B cell (primary cell): Measurements from ENCODE around the gene SLC12A7. TPM values are rescaled to one million over a fixed set of nuclear protein-coding genes. Genes with fewer than 3 reads are reported as not detected.

Source experiments
- ATAC-seq: fragments of 200-7000 bp; cut with Tn5 transposase; one replicate; pipeline ENCODE4 v1.10.0; 2021; ENCODE audit warnings: low read depth, mild to moderate bottlenecking, moderate number of reproducible peaks, moderate library complexity
- CTCF ChIA-PET: fragments of 350-600 bp; sonication (Branson Sonifier 250); formaldehyde crosslinking; loops from one replicate; lab custom pipeline; 2021; ENCODE audit warnings: antibody characterized with exemption, inconsistent platforms; lab: Charles Lee
- POLR2A ChIA-PET: fragments of 350-600 bp; sonication (Branson Sonifier 250); formaldehyde crosslinking; loops from one replicate; lab custom pipeline; 2021; ENCODE audit warnings: antibody characterized with exemption; lab: Charles Lee
- DNase-seq: peaks from one replicate; pipeline ENCODE4 v3.0.0; 2013
- H2AFZ ChIP-seq: 2 replicates; pipeline ENCODE4 v1.6.1; 2012; ENCODE audit warnings: mild to moderate bottlenecking, low read depth, low read length; ENCODE audit not compliant: insufficient read depth, poor library complexity, severe bottlenecking
- H3K27ac ChIP-seq, 2 donors: 1 replicate in 1 of 2; 2 replicates in 1 of 2; pipeline ENCODE4 v1.5.1; 2012 to 2013; ENCODE audit warnings: low read length in 2 of 2, mild to moderate bottlenecking in 2 of 2, moderate library complexity in 1 of 2
- H3K27me3 ChIP-seq, 4 experiments: fragments of 200-600 bp in 1 of 4; sonication (generic) in 1 of 4; replicated peaks in 1 of 4; 1 replicate in 2 of 4; 2 replicates in 2 of 4; pipeline versions ENCODE4 v1.6.1 to v1.7.0; 2013 to 2016; ENCODE audit warnings: low read length in 3 of 4, mild to moderate bottlenecking in 2 of 4, mixed read lengths in 1 of 4, moderate library complexity in 1 of 4; ENCODE audit not compliant: insufficient read depth in 4 of 4, control insufficient read depth in 3 of 4; ENCODE audit errors: control extremely low read depth in 1 of 4
- H3K36me3 ChIP-seq, 2 experiments: replicated peaks in 1 of 2; 1 replicate in 1 of 2; 2 replicates in 1 of 2; pipeline versions ENCODE4 v1.6.1 to v1.7.1; 2013; ENCODE audit warnings: low read length in 1 of 2; ENCODE audit not compliant: insufficient read depth in 2 of 2, control insufficient read depth in 1 of 2; ENCODE audit errors: control extremely low read depth in 1 of 2, extremely low read depth in 1 of 2
- H3K4me1 ChIP-seq, 2 donors: fragments of 200-600 bp in 1 of 2; sonication (generic) in 1 of 2; 1 replicate in 1 of 2; 2 replicates in 1 of 2; pipeline versions ENCODE4 v1.5.1 to v1.6.1; 2013 to 2017; ENCODE audit warnings: low read length in 2 of 2; ENCODE audit not compliant: control insufficient read depth in 2 of 2, insufficient read depth in 2 of 2
- H3K4me2 ChIP-seq: replicated peaks from 2 replicates; pipeline ENCODE3; 2012; ENCODE audit warnings: mild to moderate bottlenecking, low read depth, low read length; ENCODE audit not compliant: poor library complexity, severe bottlenecking
- H3K4me3 ChIP-seq, 5 experiments: fragments of 200-600 bp in 1 of 5; sonication (generic) in 1 of 5; 1 replicate in 3 of 5; 2 replicates in 2 of 5; pipeline versions ENCODE4 v1.5.1 to v1.7.0; 2011 to 2016; ENCODE audit warnings: low read length in 4 of 5, mild to moderate bottlenecking in 4 of 5, low read depth in 2 of 5, control low read depth in 1 of 5, moderate library complexity in 1 of 5; ENCODE audit not compliant: insufficient read depth in 1 of 5; ENCODE audit errors: control extremely low read depth in 1 of 5, extremely low read depth in 1 of 5
- H3K79me2 ChIP-seq: fragments of 200-600 bp; sonication (generic); one replicate; pipeline ENCODE4 v1.6.0; 2016; ENCODE audit warnings: low read length; ENCODE audit not compliant: control insufficient read depth, insufficient read depth
- H3K9ac ChIP-seq: fragments of 200-600 bp; sonication (generic); 2 replicates; pipeline ENCODE4 v1.6.1; 2017; ENCODE audit warnings: mild to moderate bottlenecking, low read length, moderate library complexity
- H3K9me3 ChIP-seq, 3 donors: one replicate each; pipeline versions ENCODE4 v1.6.1 to v1.7.1; 2013; ENCODE audit warnings: low read length in 2 of 3; ENCODE audit not compliant: control insufficient read depth in 2 of 3, insufficient read depth in 1 of 3; ENCODE audit errors: control extremely low read depth in 1 of 3
- H4K20me1 ChIP-seq: 2 replicates; pipeline ENCODE4 v1.6.0; 2012; ENCODE audit warnings: mild to moderate bottlenecking, low read length; ENCODE audit not compliant: insufficient read depth, control insufficient read depth, poor library complexity, severe bottlenecking
- H3K27ac Mint-ChIP-seq: one replicate; pipeline ENCODE4 v1.8.0; 2021; ENCODE audit warnings: mixed read lengths
- H3K27me3 Mint-ChIP-seq: one replicate; pipeline ENCODE4 v1.8.0; 2021; ENCODE audit warnings: mixed read lengths
- H3K4me1 Mint-ChIP-seq: one replicate; pipeline ENCODE4 v1.8.0; 2021; ENCODE audit warnings: mixed read lengths
- H3K4me3 Mint-ChIP-seq: one replicate; pipeline ENCODE4 v1.8.0; 2021; ENCODE audit warnings: mixed read lengths
- H3K9me3 Mint-ChIP-seq: one replicate; pipeline ENCODE4 v1.8.0; 2022; ENCODE audit warnings: mixed read lengths; ENCODE audit not compliant: insufficient read depth
- EZH2 ChIP-seq: IDR thresholded peaks from 2 replicates; pipeline ENCODE4 v1.6.1; 2012; ENCODE audit warnings: borderline replicate concordance, low read depth, mild to moderate bottlenecking, moderate library complexity, low read length; ENCODE audit not compliant: insufficient read depth, poor library complexity, severe bottlenecking
- WGBS: methylation state at CpG from one replicate; pipeline ENCODE4 v1.1.5; 2013; ENCODE audit warnings: missing lambda C conversion rate; ENCODE audit not compliant: insufficient coverage; 5-methylcytosine and 5-hydroxymethylcytosine counted together
- intact Hi-C: fragments of 100-400 bp; cut with micrococcal nuclease; formaldehyde crosslinking; loops from one replicate; pipeline ENCODE4 v1.10.0; 2022
- polyA plus RNA-seq: library from polyadenylated mRNA; depleted of rRNA; stranded (reverse); fragments of >200 nt; gene quantifications from 2 replicates; pipeline ENCODE4 v1.2.3, GENCODE V29; 2012
- total RNA-seq, 2 donors: library from RNA; stranded (reverse); fragments of 120-200 nt in 1 of 2; gene quantifications; 1 replicate in 1 of 2; 2 replicates in 1 of 2; pipeline versions ENCODE4 v1.2.3 to v1.2.4, GENCODE V29; 2013 to 2022
- TF ChIP-seq, protein P1 (sequence below): fragments of 200-600 bp; IDR thresholded peaks from one replicate; pipeline ENCODE4 v1.8.0; 2022; ENCODE audit warnings: antibody characterized with exemption, mild to moderate bottlenecking

SLC12A7 gene
- total and polyA plus RNA-seq, 2 donors (not counting 1 experiment from before 2014, with no cell fraction given) = 25.5 to 34.4 TPM

GRCh38 chr5:1125030-1125357 lies 13.1 kb upstream of the SLC12A7 start:
- ATAC-seq = no peak
- peaks cover 4% of the 10 kb centered on the region for H3K27me3 Mint-ChIP-seq
- intact Hi-C loops = no loop called here
- Histone ChIP-seq H3K9ac (no peak overlapping the region), H3K79me2 (no peaks in the 10 kb centered on the region), H3K4me2 (no peak overlapping the region), H3K9me3 (peaks cover 0 to 6% (median 0%) of the 10 kb centered on the region in 3 donors), H3K36me3 (no peaks in the 10 kb centered on the region), H3K27ac (no peak overlapping the region), H4K20me1 (no peaks in the 10 kb centered on the region), H2AFZ (no peak overlapping the region), H3K27me3 (no peaks in the 10 kb centered on the region), H3K4me1 (peaks cover 0 to under 1% of the 10 kb centered on the region in 2 donors), H3K4me3 (no peak overlapping the region)
- no peak overlapping the region for H3K27ac Mint-ChIP-seq
- TF ChIP-seq EZH2 = no peak
- TF ChIP-seq, protein P1, sequence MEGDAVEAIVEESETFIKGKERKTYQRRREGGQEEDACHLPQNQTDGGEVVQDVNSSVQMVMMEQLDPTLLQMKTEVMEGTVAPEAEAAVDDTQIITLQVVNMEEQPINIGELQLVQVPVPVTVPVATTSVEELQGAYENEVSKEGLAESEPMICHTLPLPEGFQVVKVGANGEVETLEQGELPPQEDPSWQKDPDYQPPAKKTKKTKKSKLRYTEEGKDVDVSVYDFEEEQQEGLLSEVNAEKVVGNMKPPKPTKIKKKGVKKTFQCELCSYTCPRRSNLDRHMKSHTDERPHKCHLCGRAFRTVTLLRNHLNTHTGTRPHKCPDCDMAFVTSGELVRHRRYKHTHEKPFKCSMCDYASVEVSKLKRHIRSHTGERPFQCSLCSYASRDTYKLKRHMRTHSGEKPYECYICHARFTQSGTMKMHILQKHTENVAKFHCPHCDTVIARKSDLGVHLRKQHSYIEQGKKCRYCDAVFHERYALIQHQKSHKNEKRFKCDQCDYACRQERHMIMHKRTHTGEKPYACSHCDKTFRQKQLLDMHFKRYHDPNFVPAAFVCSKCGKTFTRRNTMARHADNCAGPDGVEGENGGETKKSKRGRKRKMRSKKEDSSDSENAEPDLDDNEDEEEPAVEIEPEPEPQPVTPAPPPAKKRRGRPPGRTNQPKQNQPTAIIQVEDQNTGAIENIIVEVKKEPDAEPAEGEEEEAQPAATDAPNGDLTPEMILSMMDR = no peak
- no peak overlapping the region for H3K4me3 Mint-ChIP-seq
- peaks cover 4% of the 10 kb centered on the region for H3K4me1 Mint-ChIP-seq
- no CpG with 5 or more reads among the region's 6 CpGs for WGBS
- no peaks in the 10 kb centered on the region for H3K9me3 Mint-ChIP-seq
- DNase-seq = no peak
- CTCF ChIA-PET = no interaction called here
- POLR2A ChIA-PET = no interaction called here

- H3K27ac ChIP-seq = no peak overlapping the region
- POLR2A ChIA-PET = no interaction called here
- peaks cover 5% of the 10 kb centered on the region for H3K27me3 Mint-ChIP-seq
- DNase-seq (no peak), ATAC-seq (no peak)
- 92% methylated on average over 21 of the region's 27 CpGs for WGBS
- no peaks in the 10 kb centered on the region for H3K4me1 ChIP-seq
- H3K27me3 ChIP-seq = no peaks in the 10 kb centered on the region
- no peaks in the 10 kb centered on the region for H3K9me3 Mint-ChIP-seq
- H3K4me1 Mint-ChIP-seq = no peaks in the 10 kb centered on the region
- no peak overlapping the region for H3K27ac Mint-ChIP-seq
- no peak overlapping the region for H3K4me2 ChIP-seq
- no peak overlapping the region for H3K4me3 Mint-ChIP-seq
- no peak overlapping the region for H2AFZ ChIP-seq
- intact Hi-C loops = no loop called here
- H3K4me3 ChIP-seq = no peak overlapping the region
- no peak overlapping the region for H3K9ac ChIP-seq
- H4K20me1 ChIP-seq = no peaks in the 10 kb centered on the region
- peaks cover 0 to 6% (median 0%) of the 10 kb centered on the region in 3 donors for H3K9me3 ChIP-seq
- no peaks in the 10 kb centered on the region for H3K79me2 ChIP-seq
- CTCF ChIA-PET = interaction anchor here (1.5 kb wide), 1 partner anchor 45 kb away, joined by 4 read pairs; no protein-coding TSS in a partner anchor
- TF ChIP-seq EZH2 = no peak
- TF ChIP-seq, protein P1 = no peak
- no peaks in the 10 kb centered on the region for H3K36me3 ChIP-seq
Measured at GRCh38 chr5:1124205-1125029, 12.6 kb upstream of the SLC12A7 start.
